HG03095 (cell line): ENCODE data around the gene IER2.

ENCODE experiments used
- ATAC-seq: cut with Tn5 transposase; IDR thresholded peaks from one replicate; pipeline ENCODE4 v1.9.1; 2021; ENCODE audit warnings: moderate library complexity; ENCODE audit not compliant: unreplicated experiment

The IER2 gene, protein sequence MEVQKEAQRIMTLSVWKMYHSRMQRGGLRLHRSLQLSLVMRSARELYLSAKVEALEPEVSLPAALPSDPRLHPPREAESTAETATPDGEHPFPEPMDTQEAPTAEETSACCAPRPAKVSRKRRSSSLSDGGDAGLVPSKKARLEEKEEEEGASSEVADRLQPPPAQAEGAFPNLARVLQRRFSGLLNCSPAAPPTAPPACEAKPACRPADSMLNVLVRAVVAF

DNA sequence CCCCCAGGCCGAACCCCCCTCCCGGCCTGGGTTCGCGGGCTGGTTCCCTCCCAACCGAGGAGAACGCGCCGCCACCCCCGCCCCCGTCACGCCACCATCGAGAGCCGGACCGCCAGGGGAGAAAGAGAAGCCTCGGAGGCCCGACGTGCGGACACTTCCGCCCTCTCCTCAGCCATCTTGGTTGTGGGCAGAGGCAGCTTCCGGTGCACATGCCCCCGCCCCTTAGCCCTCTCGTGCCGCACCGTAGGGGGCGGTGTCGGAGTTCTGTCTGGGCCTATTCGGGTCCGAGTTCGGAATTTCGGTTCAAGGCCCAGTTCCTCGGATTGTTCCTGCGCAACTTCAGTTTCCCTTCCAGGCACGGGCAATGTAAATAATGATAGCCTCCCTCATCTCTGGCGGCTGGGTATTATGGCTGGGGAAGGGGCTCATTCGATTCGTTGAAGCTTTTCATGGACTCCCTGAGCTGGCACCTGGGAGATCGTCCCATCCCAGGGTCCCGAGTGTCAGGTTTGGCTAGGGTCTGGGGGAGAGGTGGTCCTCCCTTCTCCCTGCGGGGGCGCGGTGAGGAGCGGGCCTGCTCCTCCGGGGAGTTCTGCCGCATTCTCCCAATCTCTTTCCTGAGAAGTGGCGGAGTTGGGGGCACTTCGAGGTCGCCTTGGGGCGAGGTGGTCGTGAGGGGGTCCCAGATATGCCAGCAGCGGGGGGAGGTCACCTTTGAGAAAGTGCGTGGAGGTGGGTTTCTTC, at the start of gene IER2, which contains the start of gene STX10:
Gene IER2, plus strand, starts transcription at position 225 of the 744 bp plus-strand sequence. CDS start 2,776 bp downstream, outside the sequence.
Gene STX10, minus strand, starts transcription at position 189 of the 744 bp plus-strand sequence. CDS start 202 bp downstream, outside the sequence.
- ATAC-seq: peak; percentile 35

DNA sequence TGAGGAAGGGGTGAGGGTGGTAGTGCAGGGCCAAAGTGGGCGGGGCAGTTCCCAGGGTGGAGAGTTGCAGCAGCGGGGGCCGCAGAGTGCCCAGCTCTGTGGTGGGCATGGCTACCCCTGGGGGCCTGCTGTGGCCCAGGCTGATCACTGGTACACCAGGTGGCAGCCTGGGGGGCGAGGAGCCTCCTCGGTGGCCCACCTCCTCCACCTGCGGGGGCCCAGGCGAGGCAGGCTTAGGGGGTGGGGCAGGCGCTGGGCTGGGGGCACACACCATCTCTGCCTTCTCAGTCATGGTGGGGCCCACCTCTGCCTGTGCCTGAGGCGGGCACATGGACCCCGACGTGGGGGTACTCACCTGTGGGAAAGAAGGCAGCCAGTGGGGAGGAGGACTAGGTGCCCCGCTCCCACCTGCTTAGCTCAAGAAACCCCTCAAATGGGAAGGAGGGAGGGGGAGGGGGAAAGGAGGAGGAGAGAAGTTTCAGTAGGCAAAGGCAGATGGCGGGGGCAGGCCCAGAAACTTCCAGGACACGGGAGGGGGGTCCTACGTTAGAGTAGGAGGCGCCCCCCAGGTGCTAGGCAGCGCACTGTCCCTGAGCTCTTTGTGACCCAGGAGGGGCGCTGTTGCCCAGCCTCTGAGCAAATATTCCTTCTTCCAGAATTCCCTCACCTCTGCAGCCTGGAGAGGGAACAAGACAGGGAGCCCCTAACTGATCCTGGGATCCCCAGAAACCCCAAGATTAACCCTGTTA, 49.2 kb upstream of the IER2 start:
- no peak for ATAC-seq

DNA sequence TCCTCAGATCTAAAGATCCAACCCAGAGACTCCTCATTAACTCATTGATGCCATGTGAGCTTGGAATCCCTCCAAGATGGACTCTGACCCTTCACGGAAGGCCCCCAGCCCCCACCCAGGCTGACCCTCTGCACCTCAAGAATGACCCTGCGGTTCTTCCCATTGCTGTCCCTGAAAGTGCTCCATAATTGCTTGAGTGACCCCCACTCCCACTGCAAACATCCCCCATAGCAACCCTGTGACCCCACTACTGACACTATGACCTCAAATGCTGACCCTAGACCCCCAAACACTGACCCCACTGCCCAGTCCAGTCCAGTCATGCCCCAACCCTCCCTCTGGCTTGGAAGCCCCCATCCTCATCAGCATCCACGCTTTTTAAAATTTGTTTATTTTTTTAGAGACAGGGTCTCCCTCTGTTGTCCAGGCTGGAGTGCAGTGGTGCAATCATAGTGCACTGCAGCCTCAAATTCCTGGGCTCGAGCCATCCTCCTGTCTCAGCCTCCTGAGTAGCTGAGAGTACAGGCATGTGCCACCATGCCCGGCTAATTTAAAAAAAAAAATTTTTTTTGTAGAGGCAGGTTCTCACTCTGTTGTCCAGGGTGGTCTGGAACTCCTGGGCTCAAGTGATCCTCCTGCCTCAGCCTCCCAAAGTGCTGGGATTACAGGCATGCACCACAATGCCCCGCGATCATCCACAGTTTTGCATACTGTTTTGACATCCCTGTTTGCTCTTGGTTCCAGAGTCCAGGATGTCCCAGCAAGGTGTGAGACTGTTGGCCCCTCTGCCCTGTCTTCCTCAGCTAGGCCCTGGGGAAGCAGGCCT, 48.4 kb upstream of the IER2 start:
- no peak for ATAC-seq

DNA sequence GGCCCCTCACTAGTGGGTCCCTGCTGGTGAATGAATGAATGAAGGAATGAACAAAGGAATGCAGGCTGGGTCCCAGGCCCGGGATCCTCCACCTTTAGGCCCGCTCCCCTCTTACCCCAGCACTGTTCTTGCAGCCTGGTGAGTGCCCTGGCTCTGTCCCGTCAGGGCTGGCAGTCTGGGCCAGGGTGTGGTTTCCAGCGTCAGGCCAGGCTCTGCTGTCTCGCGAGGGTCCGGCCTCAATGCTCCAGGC, 47.9 kb upstream of the IER2 start:
- no peak for ATAC-seq

DNA sequence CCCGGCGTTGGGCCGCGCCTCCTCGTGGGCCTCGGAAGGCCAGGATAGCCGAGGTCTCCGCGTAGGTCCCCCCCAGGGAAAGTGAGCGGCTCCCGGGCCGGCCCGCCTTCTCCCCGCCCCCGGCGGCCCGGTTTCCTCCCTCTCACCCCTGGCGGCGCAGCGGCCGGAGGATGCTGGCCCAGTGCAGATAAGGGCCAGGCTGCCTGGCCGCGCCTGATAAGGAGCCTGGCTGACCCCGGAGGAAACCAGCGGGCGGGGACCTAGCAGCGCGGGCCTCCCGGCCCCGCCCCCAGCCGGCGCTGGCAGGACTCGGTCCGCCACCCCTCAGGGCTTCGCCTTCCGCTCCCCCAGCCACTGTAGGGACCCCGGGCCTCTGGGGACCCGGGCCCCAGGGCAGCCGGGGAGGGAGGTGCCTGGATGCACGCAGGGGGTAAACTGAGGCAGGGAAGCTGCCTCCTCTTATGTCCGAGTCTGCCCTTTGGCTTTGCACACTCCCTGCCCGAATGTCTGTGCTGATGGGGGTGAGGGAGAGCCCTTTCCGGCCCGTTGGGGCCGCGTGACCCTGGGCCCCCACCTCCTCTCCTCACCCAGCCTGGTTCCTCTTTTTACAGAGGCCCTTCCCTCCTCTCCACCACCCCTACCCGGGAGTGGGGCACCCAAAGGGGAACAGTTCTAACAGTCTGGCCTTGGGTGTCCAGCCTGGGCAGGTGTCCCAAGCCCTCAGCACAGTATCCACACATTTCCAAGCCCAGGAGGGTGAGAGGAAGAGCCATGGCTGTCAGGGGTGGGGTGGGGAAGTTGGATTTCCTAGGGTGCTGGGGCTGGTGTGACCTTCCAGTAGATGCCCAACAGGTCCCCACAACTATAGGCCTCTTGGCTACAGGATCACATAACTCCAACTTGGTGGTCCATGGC, 47.3 kb upstream of the IER2 start, which contains the start of gene LYL1:
Gene LYL1, minus strand, starts transcription at position 193 of the 915 bp plus-strand sequence. CDS start 1,687 bp downstream, outside the sequence.
- ATAC-seq: peak; percentile 38

DNA sequence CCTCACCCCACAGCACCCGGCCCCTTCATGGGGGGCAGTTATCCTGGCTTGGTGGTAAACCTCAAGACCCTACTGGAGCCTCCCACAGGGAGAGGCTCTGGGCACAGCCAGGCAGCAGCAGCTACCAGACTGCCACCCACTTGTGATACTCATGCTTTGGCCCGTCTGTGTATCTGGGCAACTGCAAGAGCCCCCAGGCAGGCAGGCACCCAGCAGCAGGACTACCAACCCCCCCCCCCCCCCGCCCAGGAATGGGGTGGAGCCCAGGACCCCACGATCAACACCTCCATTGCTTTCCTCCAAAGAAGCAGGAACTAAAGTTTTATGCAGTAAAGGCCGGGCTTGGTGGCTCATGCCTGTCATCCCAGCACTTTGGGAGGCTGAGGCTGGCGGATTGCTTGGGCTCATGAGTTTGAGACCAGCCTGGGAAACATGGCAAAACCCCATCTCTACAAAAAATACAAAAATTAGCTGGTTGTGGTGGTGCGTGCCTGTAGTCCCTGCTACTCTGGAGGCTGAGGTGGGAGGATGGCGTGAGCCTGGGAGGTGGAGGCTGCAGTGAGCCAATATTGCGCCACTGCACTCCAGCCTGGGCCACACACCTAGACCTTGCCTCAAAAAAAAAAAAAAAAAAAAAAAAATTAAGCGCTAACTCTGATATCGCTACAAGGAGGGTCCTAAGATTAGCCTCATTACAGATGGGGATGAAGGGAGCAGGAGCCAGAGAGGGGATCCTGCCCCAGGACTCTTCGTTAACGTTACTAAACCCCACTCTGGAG, 46.4 kb upstream of the IER2 start:
- no peak for ATAC-seq

DNA sequence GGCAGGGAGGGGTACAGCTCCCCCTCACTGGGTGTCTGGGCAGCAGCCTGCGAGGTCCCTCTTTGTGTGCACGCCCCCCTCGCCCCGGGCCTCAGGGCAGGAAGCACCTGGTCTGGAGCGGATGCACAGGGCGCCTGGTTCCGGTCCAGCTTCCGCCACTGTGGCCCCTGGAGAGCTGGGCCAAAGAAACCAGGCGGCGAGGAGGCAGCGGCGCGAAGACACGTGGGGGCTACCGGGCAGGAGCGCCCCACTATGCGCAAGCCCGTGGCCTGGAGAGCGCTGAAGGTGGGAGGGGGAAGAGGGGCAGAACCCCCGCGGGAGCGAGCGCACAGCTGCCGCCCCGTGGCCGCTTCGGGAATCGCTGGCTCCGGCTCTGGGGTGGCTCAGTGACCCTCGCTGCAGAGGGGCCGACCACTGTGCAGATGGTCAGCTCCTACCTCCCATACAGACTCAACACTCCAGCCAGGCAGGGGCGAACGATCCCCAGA, 45.8 kb upstream of the IER2 start:
- peak; percentile 32 for ATAC-seq

DNA sequence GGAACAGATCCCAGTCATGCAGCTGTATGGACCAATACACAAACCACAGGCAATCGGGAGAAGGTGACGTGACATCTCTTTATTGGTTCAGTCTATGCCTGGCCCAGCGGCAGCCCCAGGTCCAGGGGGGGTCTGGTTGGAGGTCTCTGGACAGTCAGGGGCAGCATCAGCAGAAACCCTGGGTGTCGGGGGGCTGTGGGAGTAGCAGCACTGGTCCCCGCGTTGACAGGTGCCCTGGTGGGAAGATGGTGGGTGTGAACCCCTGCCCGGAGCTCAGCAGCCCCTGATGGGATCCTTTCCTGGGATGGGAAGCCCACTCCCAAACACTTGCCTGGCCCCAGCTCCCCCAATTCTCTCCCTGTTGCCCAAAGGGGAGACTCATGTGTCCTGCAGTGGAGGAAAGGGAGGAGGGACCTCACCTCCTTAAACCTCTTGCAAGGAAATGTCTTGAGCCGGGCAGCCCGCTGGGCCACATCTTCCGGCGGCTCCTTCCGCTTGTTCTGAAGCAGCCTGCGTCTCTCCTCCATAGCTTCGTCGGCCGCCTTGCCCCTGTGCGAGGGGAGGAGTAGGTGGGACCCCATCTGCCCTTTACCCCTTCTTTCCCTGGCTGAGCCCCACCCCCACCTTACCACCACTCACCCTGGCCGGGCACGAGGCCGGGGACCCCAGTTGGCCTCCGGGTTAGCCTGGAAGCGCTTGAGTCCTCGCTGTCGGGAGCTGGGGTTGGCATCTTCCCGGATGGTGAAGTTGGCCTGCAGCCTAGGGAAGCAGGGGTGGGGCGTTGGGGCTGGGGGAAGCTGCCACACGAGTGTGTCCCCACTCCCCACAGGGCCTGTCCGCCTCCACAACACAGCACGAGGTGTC, 45.1 kb upstream of the IER2 start:
- ATAC-seq: no peak

DNA sequence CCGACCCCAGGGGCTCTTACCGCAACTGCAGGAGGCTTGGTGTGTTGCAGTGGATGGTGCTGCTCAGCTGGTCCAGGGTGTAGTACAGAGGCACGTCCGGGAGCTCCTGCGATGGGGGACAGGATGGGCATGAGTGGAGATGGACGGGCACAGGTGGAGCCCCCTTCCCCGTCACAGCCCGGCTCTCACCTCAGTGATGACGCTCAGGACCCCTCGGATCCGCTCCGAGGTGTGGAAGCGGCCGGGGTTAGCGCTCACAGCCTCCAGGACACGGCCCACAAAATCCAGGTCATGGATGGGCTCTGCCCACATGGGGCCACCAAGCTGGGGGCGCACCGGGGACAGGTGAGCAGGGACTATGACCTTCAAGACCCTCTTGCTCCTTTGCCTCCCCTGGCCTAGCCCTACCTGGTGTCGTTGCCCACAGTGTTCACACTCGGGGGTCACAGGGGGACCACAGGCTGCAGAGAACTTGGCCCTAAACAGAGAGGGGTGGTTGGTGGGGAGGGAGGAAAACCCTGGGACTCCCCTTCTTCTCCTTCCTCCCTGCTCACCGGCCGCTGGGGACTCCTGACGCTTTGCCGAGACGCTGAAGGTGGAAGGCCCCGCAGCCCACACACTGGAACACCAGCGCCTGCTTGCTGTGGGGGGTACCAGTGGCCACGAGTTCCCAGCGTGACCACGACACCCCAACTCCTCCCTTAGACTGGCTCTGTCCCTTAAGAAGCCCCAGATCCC, 40.7 kb upstream of the IER2 start:
- ATAC-seq: no peak

DNA sequence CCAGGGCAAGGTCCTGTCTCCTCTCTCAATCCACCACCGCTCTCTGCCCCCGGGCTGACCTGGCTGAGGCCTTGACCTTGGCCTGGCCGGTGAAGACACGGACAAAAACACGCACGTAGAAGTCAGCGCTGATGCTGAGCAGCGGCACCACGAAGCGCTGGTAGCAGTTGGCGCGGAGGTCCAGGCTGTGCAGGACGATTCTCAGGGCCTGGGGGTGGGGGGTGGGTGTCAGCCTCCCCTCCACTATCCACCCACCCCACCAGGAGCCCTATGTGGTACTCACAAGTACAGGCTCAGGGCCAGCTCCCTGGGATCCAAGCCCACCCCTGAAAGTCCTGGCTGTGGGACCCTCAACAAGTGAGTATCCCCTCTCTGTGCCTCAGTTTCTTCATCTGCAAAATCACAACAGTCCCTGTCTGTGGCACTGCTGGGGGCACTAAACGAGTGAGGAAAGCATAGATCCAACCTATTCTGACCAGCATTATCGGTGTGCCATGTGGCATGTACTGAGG, 40.1 kb upstream of the IER2 start:
- no peak for ATAC-seq

DNA sequence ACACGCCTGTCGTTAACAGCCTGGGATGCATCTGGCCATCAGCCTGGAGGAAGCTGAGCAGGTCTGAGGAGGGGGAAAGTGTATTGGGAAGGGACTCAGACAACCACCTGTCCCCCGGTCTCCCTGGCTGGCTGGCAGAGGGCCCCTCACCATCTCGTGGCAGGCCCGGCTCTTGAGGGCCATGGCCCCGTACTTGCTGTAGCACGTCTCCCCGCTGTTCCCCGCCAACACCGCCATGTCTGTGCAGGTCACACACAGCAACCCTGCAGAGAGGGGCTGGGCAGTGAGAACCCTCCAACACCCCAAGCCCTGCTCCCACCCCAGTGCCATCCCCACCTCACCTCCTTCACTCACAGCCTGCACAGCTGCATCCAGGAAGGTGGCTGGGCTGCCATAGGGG, 37.7 kb upstream of the IER2 start:
- ATAC-seq: no peak

DNA sequence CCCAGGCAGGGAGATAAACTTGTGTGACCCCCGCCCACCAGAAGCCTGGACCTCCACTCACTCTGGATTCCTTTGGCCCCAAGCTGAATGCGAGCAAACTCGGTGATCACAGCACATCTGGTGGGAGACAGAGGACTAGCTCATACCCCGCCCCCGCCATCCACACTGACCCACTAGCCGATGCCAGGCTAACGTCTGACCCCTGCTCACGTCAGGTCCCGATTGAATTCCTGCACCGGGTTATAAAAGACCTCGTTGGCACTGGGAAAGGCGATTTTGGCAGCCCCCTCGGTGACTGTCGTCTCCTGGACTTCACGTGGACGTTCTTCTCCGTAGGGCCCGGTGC, 34.3 kb upstream of the IER2 start:
- ATAC-seq: no peak

DNA sequence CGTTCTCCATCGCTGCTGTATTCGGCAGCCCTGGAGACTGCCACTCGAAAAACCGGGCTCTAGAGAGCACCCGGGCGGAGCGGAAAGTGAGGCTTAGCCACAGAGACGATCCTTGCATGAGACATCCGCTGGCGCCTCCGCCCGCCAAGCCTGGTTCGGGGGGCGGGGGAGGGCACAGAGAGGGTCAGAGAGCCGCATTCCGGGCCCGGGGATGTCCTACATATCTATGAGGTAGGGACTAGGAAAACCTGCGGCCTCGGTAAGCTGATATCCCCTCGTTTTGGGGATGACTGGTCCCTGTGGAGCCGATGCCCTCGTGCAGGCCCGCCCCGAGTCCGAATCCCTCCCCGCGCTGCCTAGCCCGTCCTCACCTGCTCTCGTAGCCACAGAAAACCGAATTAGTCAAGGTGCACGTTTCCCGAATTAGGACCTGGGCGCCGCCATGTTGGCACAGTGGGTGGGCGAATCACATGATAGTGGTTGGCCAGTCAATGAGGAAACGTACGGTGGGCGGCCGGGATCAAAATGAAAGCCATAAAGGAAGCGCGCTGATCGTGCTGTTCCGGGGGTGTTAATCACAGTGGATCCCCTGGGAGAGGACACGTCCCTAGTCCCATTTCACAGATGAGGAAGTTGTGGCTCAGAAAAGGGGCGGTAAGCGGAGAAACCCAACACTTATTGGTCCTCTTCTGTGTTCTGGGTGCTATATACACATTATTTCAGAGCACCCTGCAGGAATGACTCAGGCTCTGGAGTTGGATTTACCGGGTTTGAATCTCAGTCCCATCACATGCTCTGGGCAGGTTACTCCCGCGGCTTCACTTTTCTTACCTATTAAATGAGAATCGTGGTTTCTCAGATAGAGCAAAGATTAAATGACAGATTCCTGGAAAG, 33.7 kb upstream of the IER2 start, which contains the start of gene TRMT1:
Gene TRMT1, minus strand, starts transcription at position 459 of the 894 bp plus-strand sequence. Its CDS starts 341 bp downstream, at position 118.
- no peak for ATAC-seq

DNA sequence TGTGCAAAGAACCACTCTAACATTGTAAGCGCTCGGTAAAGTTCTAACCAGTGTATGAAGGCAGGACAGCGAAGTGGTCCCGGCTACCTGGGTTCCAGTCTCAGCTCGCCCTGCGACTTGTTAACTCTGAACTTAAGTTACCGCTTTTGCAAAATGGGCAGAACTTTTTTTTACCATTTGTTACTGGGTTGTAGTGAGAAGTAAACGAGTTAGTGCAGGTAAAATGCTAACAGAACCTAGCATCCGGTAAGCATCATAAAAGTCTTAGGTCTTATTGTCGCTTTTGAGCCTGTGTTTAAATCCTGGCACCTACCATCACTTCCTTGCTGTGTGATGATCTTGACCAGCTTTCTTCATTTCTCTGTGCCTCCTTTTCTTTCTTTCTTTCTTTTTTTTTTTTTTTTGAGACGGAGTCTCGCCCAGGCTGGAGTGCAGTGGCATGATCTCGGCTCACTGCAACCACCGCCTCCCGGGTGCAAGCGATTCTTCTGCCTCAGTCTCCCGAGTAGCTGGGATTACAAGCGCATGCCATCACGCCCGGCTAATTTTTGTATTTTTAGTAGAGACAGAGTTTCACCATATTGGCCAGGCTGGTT, 32.9 kb upstream of the IER2 start:
- no peak for ATAC-seq

DNA sequence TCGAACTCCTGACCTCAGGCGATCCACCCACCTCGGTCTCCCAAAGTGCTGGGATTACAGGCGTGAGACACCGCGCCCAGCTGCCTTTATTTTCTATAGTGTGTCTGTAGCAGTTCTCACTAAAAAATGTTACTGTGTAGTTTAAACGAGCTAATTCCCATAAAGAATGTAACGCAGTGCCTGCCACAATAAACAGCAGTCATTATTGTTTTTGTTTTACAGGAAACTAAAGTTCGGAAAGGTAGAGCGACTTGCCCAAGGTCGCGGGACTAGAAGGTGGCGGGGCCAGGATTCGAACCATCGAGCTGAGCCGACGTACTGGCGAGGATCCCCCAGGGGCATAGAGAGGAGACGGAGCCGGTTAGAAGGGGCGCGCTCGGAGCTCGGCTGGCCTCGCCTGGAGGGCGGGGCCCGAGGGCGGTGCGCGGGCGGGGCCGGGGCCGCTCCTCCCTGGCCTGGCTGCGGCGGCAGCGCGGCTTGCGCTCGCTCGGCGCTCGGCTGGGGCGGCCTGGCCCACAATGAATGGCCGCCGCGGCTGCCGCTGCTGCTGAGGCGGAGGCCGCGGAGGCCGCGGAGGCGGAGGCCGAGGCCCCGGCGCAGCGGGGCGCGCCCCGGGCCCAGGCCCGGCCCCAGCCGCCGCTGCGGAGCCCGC, 32.3 kb upstream of the IER2 start, which contains the start of gene NACC1:
Gene NACC1, plus strand, starts transcription at position 493 of the 652 bp plus-strand sequence. CDS start 16,944 bp downstream, outside the sequence.
- peak; percentile 62 for ATAC-seq
